Naive thymus-derived CD4-positive, alpha-beta T cell (primary cell): ENCODE results near the gene PRG3. TPM values are rescaled to one million over a fixed set of nuclear protein-coding genes. Genes with fewer than 3 reads are reported as not detected.

Experiments
- ATAC-seq: fragments of 150-1000 bp; cut with Tn5 transposase; 2 replicates; pipeline ENCODE4 v1.10.0; 2021; ENCODE audit warnings: mild to moderate bottlenecking, moderate library complexity
- CTCF ChIA-PET: fragments of 350-600 bp; sonication (Branson Sonifier 250); formaldehyde crosslinking; loops from one replicate; lab custom pipeline; 2021; ENCODE audit warnings: antibody characterized with exemption; lab: Charles Lee
- POLR2A ChIA-PET: fragments of 350-600 bp; sonication (Branson Sonifier 250); formaldehyde crosslinking; loops from one replicate; lab custom pipeline; 2021; ENCODE audit warnings: antibody characterized with exemption, inconsistent platforms; lab: Charles Lee
- DNase-seq, 9 donors: peaks; one replicate each; pipeline versions ENCODE4 v3.0.0 to v3.0.0-alpha.2; 2020 to 2022; ENCODE audit warnings: mixed read lengths in 1 of 9
- H3K27ac ChIP-seq: one replicate; pipeline ENCODE4 v1.7.0; 2013; ENCODE audit warnings: mild to moderate bottlenecking, low read depth, low read length, moderate library complexity
- H3K27me3 ChIP-seq, 2 donors: one replicate each; pipeline ENCODE4 v1.7.0; 2013; ENCODE audit warnings: low read length in 2 of 2, mild to moderate bottlenecking in 2 of 2, moderate library complexity in 2 of 2; ENCODE audit not compliant: control insufficient read depth in 2 of 2, insufficient read depth in 2 of 2
- H3K36me3 ChIP-seq, 3 experiments: 1 replicate in 2 of 3; 2 replicates in 1 of 3; pipeline ENCODE4 v1.7.0; 2013; ENCODE audit warnings: low read length in 3 of 3, mild to moderate bottlenecking in 3 of 3, moderate library complexity in 1 of 3; ENCODE audit not compliant: insufficient read depth in 3 of 3, control insufficient read depth in 2 of 3
- H3K4me1 ChIP-seq, 2 donors: one replicate each; pipeline ENCODE4 v1.7.0; 2013; ENCODE audit warnings: low read length in 2 of 2, mild to moderate bottlenecking in 2 of 2, moderate library complexity in 1 of 2; ENCODE audit not compliant: control insufficient read depth in 2 of 2, insufficient read depth in 2 of 2
- H3K4me3 ChIP-seq: 2 replicates; pipeline ENCODE4 v1.7.0; 2013; ENCODE audit warnings: mild to moderate bottlenecking, low read length
- H3K9me3 ChIP-seq, 3 experiments: 1 replicate in 2 of 3; 2 replicates in 1 of 3; pipeline ENCODE4 v1.7.0; 2013; ENCODE audit warnings: low read length in 3 of 3; ENCODE audit not compliant: control insufficient read depth in 2 of 3
- H3K27ac Mint-ChIP-seq, 9 donors: one replicate each; pipeline ENCODE4 v1.8.0; 2020 to 2022; ENCODE audit warnings: mixed read lengths in 9 of 9, mild to moderate bottlenecking in 8 of 9, moderate library complexity in 5 of 9, inconsistent platforms in 2 of 9
- H3K27me3 Mint-ChIP-seq, 5 donors: one replicate each; pipeline ENCODE4 v1.8.0; 2021 to 2022; ENCODE audit warnings: mixed read lengths in 5 of 5, mild to moderate bottlenecking in 1 of 5
- H3K36me3 Mint-ChIP-seq, 5 donors: one replicate each; pipeline ENCODE4 v1.8.0; 2020 to 2022; ENCODE audit warnings: mixed read lengths in 5 of 5, mild to moderate bottlenecking in 3 of 5, inconsistent platforms in 1 of 5
- H3K4me1 Mint-ChIP-seq, 7 donors: one replicate each; pipeline ENCODE4 v1.8.0; 2020 to 2022; ENCODE audit warnings: mixed read lengths in 7 of 7, mild to moderate bottlenecking in 3 of 7, inconsistent platforms in 1 of 7
- H3K4me3 Mint-ChIP-seq, 10 donors: one replicate each; pipeline ENCODE4 v1.8.0; 2020 to 2022; ENCODE audit warnings: mild to moderate bottlenecking in 10 of 10, mixed read lengths in 10 of 10, moderate library complexity in 6 of 10, inconsistent platforms in 2 of 10
- H3K9me3 Mint-ChIP-seq, 11 donors: one replicate each; pipeline ENCODE4 v1.8.0; 2020 to 2022; ENCODE audit warnings: mixed read lengths in 11 of 11, mild to moderate bottlenecking in 4 of 11, inconsistent platforms in 1 of 11, moderate library complexity in 1 of 11
- intact Hi-C, 2 donors: fragments of 100-400 bp; cut with micrococcal nuclease; formaldehyde crosslinking; loops; one replicate each; pipeline ENCODE4 v1.15.1; 2023
- polyA plus RNA-seq, 2 donors: library from polyadenylated mRNA; unstranded; fragments of 300-500 nt; fragmentation: Illumina TruSeq; gene quantifications; one replicate each; pipeline ENCODE4 v1.2.3, GENCODE V29; 2021
- total RNA-seq, 6 experiments: library from RNA in 5 of 6; stranded (reverse) in 5 of 6; gene quantifications; 1 replicate in 5 of 6; 2 replicates in 1 of 6; pipeline ENCODE4 v1.2.3 and lab custom pipeline; 2021 to 2026

The PRG3 gene
- total and polyA plus RNA-seq, 7 experiments from 2014 or later: not detected

DNA sequence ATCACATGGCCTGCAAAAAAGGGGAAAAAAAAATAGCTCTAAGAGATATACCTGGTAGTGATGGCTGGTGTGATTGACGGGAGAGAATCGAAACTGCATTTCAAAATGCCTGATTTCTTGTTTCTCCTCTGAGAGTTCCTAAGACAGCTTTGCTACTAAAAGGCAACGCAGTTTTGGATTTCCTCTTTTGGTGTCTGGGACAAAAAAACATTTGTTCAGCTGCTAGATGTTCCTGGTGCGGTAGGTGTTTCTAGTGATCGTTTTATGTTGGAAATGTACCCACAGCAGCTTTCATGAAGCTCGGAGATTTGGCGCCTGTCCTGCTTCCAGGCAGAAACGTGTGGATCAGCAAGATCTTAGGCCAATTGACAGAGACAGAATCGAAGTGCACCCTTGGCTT, 24.7 kb downstream of the PRG3 start:
- H3K4me1 ChIP-seq: no peaks in the 10 kb centered on the region
- Mint-ChIP-seq H3K9me3 (peaks cover 0 to 5% (median 0%) of the 10 kb centered on the region in 11 donors), H3K4me1 (peaks cover 0 to 6% (median 0%) of the 10 kb centered on the region in 7 donors), H3K27me3 (peaks cover 7 to 35% (median 11%) of the 10 kb centered on the region in 5 donors), H3K36me3 (peaks cover 0 to 3% (median 0%) of the 10 kb centered on the region in 5 donors), H3K4me3 (no peak overlapping the region), H3K27ac (no peak overlapping the region)
- DNase-seq (no peak), ATAC-seq (no peak)
- ChIA-PET POLR2A (no interaction called here), CTCF (no interaction called here)
- no peaks in the 10 kb centered on the region for H3K27me3 ChIP-seq
- intact Hi-C loops: no loop called here
- no peak overlapping the region for H3K27ac ChIP-seq
- H3K9me3 ChIP-seq: no peaks in the 10 kb centered on the region
- no peaks in the 10 kb centered on the region for H3K36me3 ChIP-seq
- H3K4me3 ChIP-seq: no peak overlapping the region

DNA sequence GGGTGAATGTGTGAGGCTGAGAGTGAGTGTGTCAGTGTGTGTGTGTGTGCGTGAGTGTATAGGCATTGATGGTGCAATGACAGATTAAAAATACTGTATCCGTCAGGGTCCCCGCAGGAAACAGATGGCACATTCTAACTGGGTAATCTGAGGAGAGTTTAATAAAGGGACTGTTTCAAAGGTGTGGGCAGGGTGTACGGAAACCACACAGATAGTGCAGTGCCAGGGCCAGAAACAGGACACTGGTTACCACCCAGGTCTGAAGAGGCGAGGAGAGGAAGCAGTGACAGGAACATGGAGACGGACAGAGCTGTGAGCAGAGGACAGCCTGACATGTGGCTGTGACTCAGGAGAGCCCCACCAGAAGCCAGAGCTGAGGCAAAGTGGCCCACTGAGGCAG, 26.3 kb downstream of the PRG3 start:
- no peaks in the 10 kb centered on the region for H3K27me3 ChIP-seq
- ChIA-PET CTCF (no interaction called here), POLR2A (no interaction called here)
- no peaks in the 10 kb centered on the region for H3K9me3 ChIP-seq
- ATAC-seq (peak; percentile 69), DNase-seq (no peak)
- no peak overlapping the region for H3K4me3 Mint-ChIP-seq
- H3K9me3 Mint-ChIP-seq: peaks cover 0 to 5% (median 0%) of the 10 kb centered on the region in 11 donors
- H3K27ac Mint-ChIP-seq: no peak overlapping the region
- peaks cover 7 to 35% (median 11%) of the 10 kb centered on the region in 5 donors for H3K27me3 Mint-ChIP-seq
- H3K36me3 ChIP-seq: no peaks in the 10 kb centered on the region
- intact Hi-C loops: no loop called here
- no peaks in the 10 kb centered on the region for H3K4me1 ChIP-seq
- peaks cover 0 to 3% (median 0%) of the 10 kb centered on the region in 5 donors for H3K36me3 Mint-ChIP-seq
- H3K4me3 ChIP-seq: no peak overlapping the region
- no peak overlapping the region for H3K27ac ChIP-seq
- peaks cover 0 to 9% (median 0%) of the 10 kb centered on the region in 7 donors for H3K4me1 Mint-ChIP-seq

DNA sequence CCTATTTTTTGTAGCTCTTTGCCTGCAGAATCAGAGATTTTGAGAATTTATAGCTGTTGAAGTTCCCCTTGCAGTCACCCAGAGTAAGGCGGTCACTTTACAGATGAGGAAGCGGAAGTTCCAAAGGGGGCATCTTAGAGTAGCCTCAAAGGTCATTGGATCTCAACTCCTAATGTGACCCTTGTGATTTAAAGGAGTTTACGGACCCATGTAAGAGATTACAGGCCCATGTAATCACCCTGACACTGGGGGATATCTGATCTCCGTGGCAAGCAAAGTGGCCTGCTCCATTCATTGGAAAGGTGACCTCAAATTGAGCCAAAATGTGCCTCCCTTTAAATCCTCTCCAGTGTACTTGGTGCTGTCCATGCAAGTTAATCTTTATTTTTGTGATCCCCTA, 27.1 kb downstream of the PRG3 start:
- Mint-ChIP-seq H3K36me3 (peaks cover 0 to 3% (median 0%) of the 10 kb centered on the region in 5 donors), H3K4me3 (no peak overlapping the region), H3K27me3 (peaks cover 7 to 35% (median 11%) of the 10 kb centered on the region in 5 donors), H3K9me3 (peaks cover 0 to 5% (median 0%) of the 10 kb centered on the region in 11 donors), H3K27ac (no peak overlapping the region), H3K4me1 (peaks cover 0 to 9% (median 0%) of the 10 kb centered on the region in 7 donors)
- Histone ChIP-seq H3K36me3 (no peaks in the 10 kb centered on the region), H3K27me3 (no peaks in the 10 kb centered on the region), H3K9me3 (no peaks in the 10 kb centered on the region), H3K27ac (no peak overlapping the region), H3K4me3 (no peak overlapping the region), H3K4me1 (no peaks in the 10 kb centered on the region)
- POLR2A ChIA-PET: interaction anchor here (0.6 kb wide), 1 partner anchor 15 kb away, joined by 3 read pairs; the partner anchor contains the start of gene P2RX3
- intact Hi-C loops: no loop called here
- ATAC-seq (no peak), DNase-seq (no peak)
- CTCF ChIA-PET: interaction anchor here (1.5 kb wide), 1 partner anchor 9 kb away, joined by 8 read pairs; no protein-coding TSS in a partner anchor

DNA sequence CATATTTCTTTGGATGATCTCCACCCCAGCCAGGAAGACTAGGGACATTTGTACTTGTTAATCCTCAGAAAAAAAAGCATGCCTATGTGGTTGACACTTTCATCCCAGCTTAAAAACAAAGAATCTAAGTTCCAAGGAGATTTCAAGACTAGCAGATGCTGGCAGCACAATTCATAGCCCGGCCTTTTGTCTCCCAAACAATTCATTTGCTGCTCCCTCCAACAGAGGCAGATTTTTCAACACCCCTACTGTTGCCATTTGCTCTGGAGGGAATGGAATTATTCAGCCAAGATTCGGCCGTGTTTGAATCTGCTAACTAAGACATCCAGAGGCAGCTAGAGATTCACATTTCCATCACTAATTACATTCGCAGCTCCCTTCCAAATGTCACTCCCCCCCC, 27.5 kb downstream of the PRG3 start:
- H3K4me1 ChIP-seq: no peaks in the 10 kb centered on the region
- CTCF ChIA-PET: interaction anchor here (1.5 kb wide), 1 partner anchor 9 kb away, joined by 8 read pairs; no protein-coding TSS in a partner anchor
- intact Hi-C loops: no loop called here

DNA sequence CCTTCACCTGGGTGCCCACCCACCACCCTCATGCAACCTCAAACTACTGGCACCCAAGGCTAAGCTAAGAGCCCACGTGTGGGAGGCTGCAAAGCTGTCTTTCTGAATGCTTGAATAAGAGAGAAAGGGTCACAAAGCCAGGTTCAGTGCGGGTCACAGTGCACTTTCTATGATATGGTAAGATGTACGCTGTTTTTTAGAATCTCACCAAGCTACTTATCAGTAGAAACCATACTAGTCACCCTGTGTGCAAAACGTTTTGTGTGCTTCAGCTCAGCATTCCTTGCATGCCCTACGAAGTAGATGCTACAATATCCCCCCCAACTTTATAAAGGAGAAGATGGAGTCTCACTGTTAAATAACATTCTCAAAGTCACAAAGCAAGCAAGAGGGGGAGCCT, 27.9 kb downstream of the PRG3 start:
- POLR2A ChIA-PET: interaction anchor here (0.5 to 1.8 kb wide), 3 partner anchors 67 to 290 kb away, joined by 3 to 4 read pairs (median 3); no protein-coding TSS in a partner anchor
- peaks cover 0 to 3% (median 0%) of the 10 kb centered on the region in 5 donors for H3K36me3 Mint-ChIP-seq
- H3K4me3 ChIP-seq: no peak overlapping the region
- no peak for DNase-seq
- H3K9me3 Mint-ChIP-seq: peaks cover 0 to 5% (median 0%) of the 10 kb centered on the region in 11 donors
- H3K27me3 Mint-ChIP-seq: peaks cover 7 to 35% (median 11%) of the 10 kb centered on the region in 5 donors
- no peak overlapping the region for H3K27ac ChIP-seq
- CTCF ChIA-PET: interaction anchor here (1.5 kb wide), 1 partner anchor 9 kb away, joined by 8 read pairs; no protein-coding TSS in a partner anchor
- H3K4me1 Mint-ChIP-seq: peaks cover 0 to 9% (median 0%) of the 10 kb centered on the region in 7 donors
- intact Hi-C loops: no loop called here
- no peaks in the 10 kb centered on the region for H3K4me1 ChIP-seq
- H3K36me3 ChIP-seq: no peaks in the 10 kb centered on the region
- H3K27ac Mint-ChIP-seq: no peak overlapping the region
- no peak for ATAC-seq
- no peak overlapping the region for H3K4me3 Mint-ChIP-seq
- H3K9me3 ChIP-seq: no peaks in the 10 kb centered on the region
- H3K27me3 ChIP-seq: no peaks in the 10 kb centered on the region

More for the DNA sequence above, 27.5 kb downstream of the PRG3 start:
- H3K36me3 ChIP-seq: no peaks in the 10 kb centered on the region
- H3K27me3 ChIP-seq: no peaks in the 10 kb centered on the region
- DNase-seq (no peak), ATAC-seq (no peak)
- Mint-ChIP-seq H3K27me3 (peaks cover 7 to 35% (median 11%) of the 10 kb centered on the region in 5 donors), H3K4me1 (peaks cover 0 to 9% (median 0%) of the 10 kb centered on the region in 7 donors), H3K27ac (no peak overlapping the region), H3K9me3 (peaks cover 0 to 5% (median 0%) of the 10 kb centered on the region in 11 donors), H3K4me3 (no peak overlapping the region), H3K36me3 (peaks cover 0 to 3% (median 0%) of the 10 kb centered on the region in 5 donors)
- no peaks in the 10 kb centered on the region for H3K9me3 ChIP-seq
- H3K27ac ChIP-seq: no peak overlapping the region
- POLR2A ChIA-PET: interaction anchor here (0.6 kb wide), 1 partner anchor 15 kb away, joined by 3 read pairs; the partner anchor contains the start of gene P2RX3
- no peak overlapping the region for H3K4me3 ChIP-seq

DNA sequence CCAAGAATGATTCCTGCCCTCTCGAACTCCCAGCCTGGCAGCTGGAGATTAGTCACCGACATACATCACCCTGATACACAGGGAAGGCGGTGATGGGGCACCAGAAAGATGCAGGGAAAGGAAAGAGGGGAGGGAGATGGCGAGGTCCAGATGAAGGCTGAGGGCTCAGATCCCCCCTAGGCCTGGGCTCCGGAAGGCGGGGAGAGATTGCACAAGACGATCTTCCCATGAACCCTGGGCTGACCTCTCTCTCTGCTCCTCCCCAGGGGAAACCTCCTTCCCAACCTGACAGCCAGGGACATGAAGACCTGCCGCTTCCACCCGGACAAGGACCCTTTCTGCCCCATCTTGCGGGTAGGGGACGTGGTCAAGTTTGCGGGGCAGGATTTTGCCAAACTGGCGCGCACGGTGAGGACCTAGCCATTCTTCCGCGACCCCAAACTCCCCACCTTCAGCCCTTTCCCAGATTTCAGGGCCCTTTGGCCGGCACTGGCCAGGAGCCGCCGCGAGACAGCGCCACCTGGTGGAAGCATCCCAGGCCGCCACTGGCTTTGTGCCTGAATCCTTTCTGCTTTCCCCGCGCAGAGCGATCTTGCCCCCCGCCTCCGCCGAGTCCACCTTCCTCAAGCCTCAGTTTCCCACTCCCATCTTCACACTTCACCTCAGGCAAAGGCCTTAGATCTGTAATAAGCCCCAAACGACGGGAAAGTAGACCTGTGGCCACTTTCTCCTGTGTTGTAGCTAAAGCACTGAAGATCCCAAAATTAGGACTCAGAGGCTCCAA, 31.3 kb downstream of the PRG3 start:
- H3K27me3 ChIP-seq: no peaks in the 10 kb centered on the region
- H3K36me3 Mint-ChIP-seq: peaks cover 0 to 3% (median 0%) of the 10 kb centered on the region in 5 donors
- no peak overlapping the region for H3K4me3 ChIP-seq
- DNase-seq: peak in 8 of 9 donors; percentile 12 to 73 (median 44)
- H3K27ac Mint-ChIP-seq: no peak overlapping the region
- H3K27me3 Mint-ChIP-seq: peaks cover 5 to 20% (median 5%) of the 10 kb centered on the region in 5 donors
- no peaks in the 10 kb centered on the region for H3K4me1 ChIP-seq
- intact Hi-C loops: loop anchor here (2.0 to 5.0 kb wide), 2 partner anchors 509 to 1438 kb away; no protein-coding TSS in a partner anchor
- H3K4me1 Mint-ChIP-seq: peaks cover 0 to 14% (median 0%) of the 10 kb centered on the region in 7 donors
- peaks cover 0 to 5% (median 0%) of the 10 kb centered on the region in 11 donors for H3K9me3 Mint-ChIP-seq
- ChIA-PET CTCF (interaction anchor here (0.6 to 1.0 kb wide), 4 partner anchors 38 to 1809 kb away, joined by 3 to 6 read pairs (median 4); no protein-coding TSS in a partner anchor), POLR2A (interaction anchor here (0.6 kb wide), 1 partner anchor 156 kb away, joined by 3 read pairs; no protein-coding TSS in a partner anchor)
- no peaks in the 10 kb centered on the region for H3K36me3 ChIP-seq
- H3K4me3 Mint-ChIP-seq: peak overlapping the region in 1 of 10 donors; percentile 39
- no peak overlapping the region for H3K27ac ChIP-seq
- ATAC-seq: peak; percentile 64
- no peaks in the 10 kb centered on the region for H3K9me3 ChIP-seq
